ENCODE measurements around the gene IL2RA. TPM values are rescaled to one million over a fixed set of nuclear protein-coding genes. Genes with fewer than 3 reads are reported as not detected.

IL2RA gene
- total RNA-seq, 1 experiment from 2014 or later, result not detected

- H3K4me3 ChIP-seq (ENCODE audit: low read depth, low read length, poor library complexity, severe bottlenecking), result no peak overlapping the region
- intact Hi-C loops (cut with micrococcal nuclease; ENCODE audit: unreplicated experiment), result no loop called here
- TF ChIP-seq CTCF (conservative IDR thresholded peaks at IDR 0.05; ENCODE audit: low read depth, low read length), result no peak
- TF ChIP-seq EZH2 (IDR thresholded peaks at IDR 0.05; ENCODE audit: borderline replicate concordance, low read depth, low read length, poor library complexity, severe bottlenecking), result no peak
- no peaks in the 10 kb centered on the region for H3K36me3 ChIP-seq (ENCODE audit: insufficient read depth, low read length, poor library complexity, severe bottlenecking)
- BruUV-seq (replicated peaks), result no TSS peak
- H3K4me1 ChIP-seq (ENCODE audit: insufficient read depth, low read length, poor library complexity, severe bottlenecking), result no peaks in the 10 kb centered on the region
- POLR2A ChIA-PET (ENCODE audit: low non-redundant PET), result no interaction called here
- peaks cover 32% of the 10 kb centered on the region for H3K27me3 ChIP-seq (replicated peaks; ENCODE audit: insufficient read depth, low read depth, low read length, poor library complexity)
- DNase-seq (ENCODE audit: low spot score), result no peak
- no peak overlapping the region for H3K27ac ChIP-seq (ENCODE audit: low read depth, low read length, poor library complexity, severe bottlenecking)
- no peaks in the 10 kb centered on the region for H3K9me3 ChIP-seq (ENCODE audit: low read depth, low read length, poor library complexity, severe bottlenecking)
- CTCF ChIA-PET, result no interaction called here
These were observed 6.3 kb upstream of the IL2RA start for GRCh38 chr10:6068422-6068821.

- no peak for DNase-seq (ENCODE audit: low spot score)
- H3K9me3 ChIP-seq (ENCODE audit: low read depth, low read length, poor library complexity, severe bottlenecking), result no peaks in the 10 kb centered on the region
- H3K27me3 ChIP-seq (replicated peaks; ENCODE audit: insufficient read depth, low read depth, low read length, poor library complexity), result peaks cover 29% of the 10 kb centered on the region
- intact Hi-C loops (cut with micrococcal nuclease; ENCODE audit: unreplicated experiment), result no loop called here
- ChIA-PET POLR2A (ENCODE audit: low non-redundant PET) (no interaction called here), CTCF (no interaction called here)
- BruUV-seq (replicated peaks), result no TSS peak
- no peaks in the 10 kb centered on the region for H3K36me3 ChIP-seq (ENCODE audit: insufficient read depth, low read length, poor library complexity, severe bottlenecking)
- H3K4me1 ChIP-seq (ENCODE audit: insufficient read depth, low read length, poor library complexity, severe bottlenecking), result no peaks in the 10 kb centered on the region
- TF ChIP-seq CTCF (conservative IDR thresholded peaks at IDR 0.05; ENCODE audit: low read depth, low read length) (no peak), EZH2 (IDR thresholded peaks at IDR 0.05; ENCODE audit: borderline replicate concordance, low read depth, low read length, poor library complexity, severe bottlenecking) (no peak)
- H3K4me3 ChIP-seq (ENCODE audit: low read depth, low read length, poor library complexity, severe bottlenecking), result no peak overlapping the region
- no peak overlapping the region for H3K27ac ChIP-seq (ENCODE audit: low read depth, low read length, poor library complexity, severe bottlenecking)
These were observed 5.8 kb upstream of the IL2RA start for GRCh38 chr10:6068006-6068405.

- Histone ChIP-seq H3K9me3 (ENCODE audit: low read depth, low read length, poor library complexity, severe bottlenecking) (no peaks in the 10 kb centered on the region), H3K27me3 (replicated peaks; ENCODE audit: insufficient read depth, low read depth, low read length, poor library complexity) (peaks cover 27% of the 10 kb centered on the region), H3K27ac (ENCODE audit: low read depth, low read length, poor library complexity, severe bottlenecking) (no peak overlapping the region), H3K4me3 (ENCODE audit: low read depth, low read length, poor library complexity, severe bottlenecking) (no peak overlapping the region), H3K4me1 (ENCODE audit: insufficient read depth, low read length, poor library complexity, severe bottlenecking) (no peaks in the 10 kb centered on the region), H3K36me3 (ENCODE audit: insufficient read depth, low read length, poor library complexity, severe bottlenecking) (no peaks in the 10 kb centered on the region)
- no TSS peak for BruUV-seq (replicated peaks)
- intact Hi-C loops (cut with micrococcal nuclease; ENCODE audit: unreplicated experiment), result no loop called here
- POLR2A ChIA-PET (ENCODE audit: low non-redundant PET), result no interaction called here
- no peak for TF ChIP-seq EZH2 (IDR thresholded peaks at IDR 0.05; ENCODE audit: borderline replicate concordance, low read depth, low read length, poor library complexity, severe bottlenecking)
- TF ChIP-seq CTCF (conservative IDR thresholded peaks at IDR 0.05; ENCODE audit: low read depth, low read length), result no peak
- no peak for DNase-seq (ENCODE audit: low spot score)
- CTCF ChIA-PET, result no interaction called here
These were observed 5.3 kb upstream of the IL2RA start for GRCh38 chr10:6067457-6067856.

Data from A673 (cell line).